GM21526 (cell line): Measurements from ENCODE around the gene SFSWAP.

Experiments used
- ATAC-seq: cut with Tn5 transposase; IDR thresholded peaks from one replicate; pipeline ENCODE4 v1.9.1; 2021; ENCODE audit warnings: moderate library complexity; ENCODE audit not compliant: unreplicated experiment, low FRiP score

The SFSWAP gene

GRCh38 chr12:131783915-131784541 is 73.1 kb downstream of the SFSWAP start:
- ATAC-seq: no peak

GRCh38 chr12:131784909-131785762 is 74.2 kb downstream of the SFSWAP start:
- ATAC-seq: no peak

GRCh38 chr12:131785763-131786330 is 75.0 kb downstream of the SFSWAP start:
- no peak for ATAC-seq

- ATAC-seq: no peak
Observed at GRCh38 chr12:131786331-131786730, 75.4 kb downstream of the SFSWAP start.

GRCh38 chr12:131787143-131787660 is 76.3 kb downstream of the SFSWAP start:
- no peak for ATAC-seq

GRCh38 chr12:131788070-131788469 is 77.2 kb downstream of the SFSWAP start:
- ATAC-seq: no peak

GRCh38 chr12:131789638-131790037 is 78.7 kb downstream of the SFSWAP start:
- ATAC-seq: no peak

GRCh38 chr12:131793243-131794022 is 82.5 kb downstream of the SFSWAP start:
- no peak for ATAC-seq

GRCh38 chr12:131794061-131794460 is 83.2 kb downstream of the SFSWAP start:
- no peak for ATAC-seq

GRCh38 chr12:131794573-131794972 is 83.7 kb downstream of the SFSWAP start:
- no peak for ATAC-seq

- no peak for ATAC-seq
Observed at GRCh38 chr12:131795064-131795463, 84.2 kb downstream of the SFSWAP start.

- ATAC-seq: no peak
Observed at GRCh38 chr12:131795690-131796410, 85.0 kb downstream of the SFSWAP start.

GRCh38 chr12:131796411-131796736 is 85.5 kb downstream of the SFSWAP start:
- ATAC-seq: no peak

- no peak for ATAC-seq
Observed at GRCh38 chr12:131796754-131797587, 86.1 kb downstream of the SFSWAP start.

GRCh38 chr12:131797588-131797934 is 86.7 kb downstream of the SFSWAP start:
- no peak for ATAC-seq

GRCh38 chr12:131799195-131799594 is 88.3 kb downstream of the SFSWAP start:
- no peak for ATAC-seq

- ATAC-seq: no peak
Observed at GRCh38 chr12:131799828-131800593, 89.1 kb downstream of the SFSWAP start.

- no peak for ATAC-seq
Observed at GRCh38 chr12:131800594-131801135, 89.8 kb downstream of the SFSWAP start.
